Testis (tissue), 2 donors: Measurements from ENCODE around the gene ALG2.

Experiments
- CTCF ChIP-seq, 3 experiments: fragments of 450-650 bp in 2 of 3; fragments of 200-600 bp in 1 of 3; sonication (generic) in 1 of 3; IDR thresholded peaks; one replicate each; pipeline ENCODE4 v1.5.1; 2016 to 2019; ENCODE audit warnings: antibody characterized with exemption in 3 of 3, mild to moderate bottlenecking in 2 of 3, moderate library complexity in 1 of 3
- POLR2A ChIP-seq: fragments of 450-650 bp; IDR thresholded peaks from one replicate; pipeline ENCODE4 v1.6.1; 2017; ENCODE audit warnings: antibody characterized with exemption, mild to moderate bottlenecking, moderate library complexity

- TF ChIP-seq POLR2A (no peak), CTCF (IDR thresholded peaks at IDR 0.05) (no peak)
These were observed 31.7 kb downstream of the ALG2 start for GRCh38 chr9:99189887-99190596.
